Pancreas (tissue), 10 donors: ENCODE measurements around the gene CPSF4L. TPM values are rescaled to one million over a fixed set of nuclear protein-coding genes. Genes with fewer than 3 reads are reported as not detected.

ENCODE experiments used
- ATAC-seq, 4 donors: fragments of 200-7000 bp; cut with Tn5 transposase; one replicate each; pipeline versions ENCODE4 v1.8.0 to v1.9.1; 2020; ENCODE audit warnings: mild to moderate bottlenecking in 4 of 4, moderate library complexity in 4 of 4
- DNase-seq, 6 donors: peaks; one replicate each; pipeline ENCODE4 v3.0.0-alpha.2; 2020
- FAIRE-seq: peaks from 2 replicates; lab custom pipeline; 2012; peaks lifted over from hg19 to GRCh38; lab: Jason Lieb, UNC
- H3K27ac ChIP-seq, 4 donors: fragments of 200-600 bp; sonication (generic); 1 replicate in 3 of 4; 2 replicates in 1 of 4; pipeline versions ENCODE4 v1.5.0 to v1.8.0; 2020
- H3K27me3 ChIP-seq, 4 donors: fragments of 200-600 bp; one replicate each; pipeline ENCODE4 v1.8.0; 2021
- H3K36me3 ChIP-seq, 3 donors: fragments of 200-600 bp; sonication (generic) in 1 of 3; one replicate each; pipeline versions ENCODE4 v1.5.0 to v1.8.0; 2020 to 2021
- H3K4me1 ChIP-seq, 3 donors: fragments of 200-600 bp; one replicate each; pipeline ENCODE4 v1.8.0; 2021
- H3K4me3 ChIP-seq, 4 donors: fragments of 200-600 bp; sonication (generic) in 2 of 4; one replicate each; pipeline versions ENCODE4 v1.5.0 to v1.8.0; 2020 to 2021
- H3K9me3 ChIP-seq, 4 donors: fragments of 200-600 bp; one replicate each; pipeline ENCODE4 v1.8.0; 2021
- WGBS, 2 donors: extraction: QIAGEN DNeasy Blood & Tissue Kit; methylation state at CpG; one replicate each; pipeline ENCODE4 v1.1.7; 2013; 5-methylcytosine and 5-hydroxymethylcytosine counted together
- intact Hi-C, 3 donors: fragments of 100-400 bp; cut with DNase I; formaldehyde crosslinking; loops; one replicate each; pipeline versions ENCODE4 v1.11.1 to v1.14.2; 2022
- polyA plus RNA-seq, 2 donors: library from polyadenylated mRNA; stranded (reverse); fragments of 200-250 nt; gene quantifications; one replicate each; pipeline ENCODE4 v1.2.3, GENCODE V29; 2013
- total RNA-seq, 6 donors: library from RNA; stranded (reverse); fragmentation: NEBNext Ultra II Directional in 4 of 6; extraction: Animal tissue kit (Norgen Biotek cat#: 25700) in 4 of 6; gene quantifications; one replicate each; pipeline versions ENCODE4 v1.2.1 to v1.2.4, GENCODE V29; 2021 to 2023
- TF ChIP-seq, protein P1 (sequence below), 4 donors: fragments of 200-600 bp; sonication (generic) in 3 of 4; IDR thresholded peaks; one replicate each; pipeline versions ENCODE4 v1.5.0 to v1.8.0; 2021; ENCODE audit warnings: antibody characterized with exemption in 4 of 4
- donor health status: healthy with polysubstance abuse.
- donor health status: DM: no; HTN: no; CAD: no; lungs with moderate emphysema.
- donor health status: DM: no; HTN: no; CAD: no.
- donor health status: control.
- donor health status: control.
- donor health status: Bipolar disorder and iron deficiency.
- donor health status: DM: yes; HTN: yes; CAD: no.
- donor health status: DM: no; HTN: no; CAD: no.
- donor health status: DM: no; HTN: no; CAD: no.
- donor health status: DM: yes; HTN: yes; CAD: no.

Gene CPSF4L
- total and polyA plus RNA-seq, 8 donors, result 0.19 to 0.67 (median 0.21) TPM; not detected in 4

DNA sequence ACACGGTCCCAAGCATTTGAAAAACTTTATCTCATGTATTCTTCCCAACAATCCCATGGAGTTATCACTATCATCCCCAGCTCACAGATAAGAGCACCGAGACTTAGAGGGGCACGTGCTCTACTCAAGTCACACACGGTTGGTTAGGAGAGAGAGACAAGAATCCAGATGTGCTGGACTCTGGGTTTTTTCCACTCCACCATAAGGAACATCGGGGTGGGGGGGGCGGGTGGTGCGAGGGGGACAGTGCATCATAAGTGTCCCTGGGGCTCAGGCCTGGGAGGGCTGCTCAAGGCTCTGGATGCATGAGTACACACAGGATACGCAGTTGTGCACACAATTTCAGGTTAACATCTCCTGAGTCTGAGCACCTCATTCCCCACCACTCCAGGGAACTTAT lies 42.8 kb upstream of the CPSF4L start:
- peak overlapping the region in 1 of 4 donors; percentile 40 for H3K4me3 ChIP-seq
- DNase-seq (no peak), FAIRE-seq (no peak), ATAC-seq (no peak)
- 8 to 9% methylated on average over 8 of the region's 8 CpGs for WGBS, 2 donors
- TF ChIP-seq, protein P1, sequence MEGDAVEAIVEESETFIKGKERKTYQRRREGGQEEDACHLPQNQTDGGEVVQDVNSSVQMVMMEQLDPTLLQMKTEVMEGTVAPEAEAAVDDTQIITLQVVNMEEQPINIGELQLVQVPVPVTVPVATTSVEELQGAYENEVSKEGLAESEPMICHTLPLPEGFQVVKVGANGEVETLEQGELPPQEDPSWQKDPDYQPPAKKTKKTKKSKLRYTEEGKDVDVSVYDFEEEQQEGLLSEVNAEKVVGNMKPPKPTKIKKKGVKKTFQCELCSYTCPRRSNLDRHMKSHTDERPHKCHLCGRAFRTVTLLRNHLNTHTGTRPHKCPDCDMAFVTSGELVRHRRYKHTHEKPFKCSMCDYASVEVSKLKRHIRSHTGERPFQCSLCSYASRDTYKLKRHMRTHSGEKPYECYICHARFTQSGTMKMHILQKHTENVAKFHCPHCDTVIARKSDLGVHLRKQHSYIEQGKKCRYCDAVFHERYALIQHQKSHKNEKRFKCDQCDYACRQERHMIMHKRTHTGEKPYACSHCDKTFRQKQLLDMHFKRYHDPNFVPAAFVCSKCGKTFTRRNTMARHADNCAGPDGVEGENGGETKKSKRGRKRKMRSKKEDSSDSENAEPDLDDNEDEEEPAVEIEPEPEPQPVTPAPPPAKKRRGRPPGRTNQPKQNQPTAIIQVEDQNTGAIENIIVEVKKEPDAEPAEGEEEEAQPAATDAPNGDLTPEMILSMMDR (IDR thresholded peaks at IDR 0.05), result no peak
- intact Hi-C loops, result no loop called here
- peak overlapping the region in 2 of 4 donors; percentile 92 to 99 for H3K27ac ChIP-seq
- no peaks in the 10 kb centered on the region for H3K36me3 ChIP-seq
- peaks cover 39 to 68% (median 51%) of the 10 kb centered on the region in 3 donors for H3K4me1 ChIP-seq
- no peaks in the 10 kb centered on the region for H3K9me3 ChIP-seq
- H3K27me3 ChIP-seq, result no peaks in the 10 kb centered on the region

DNA sequence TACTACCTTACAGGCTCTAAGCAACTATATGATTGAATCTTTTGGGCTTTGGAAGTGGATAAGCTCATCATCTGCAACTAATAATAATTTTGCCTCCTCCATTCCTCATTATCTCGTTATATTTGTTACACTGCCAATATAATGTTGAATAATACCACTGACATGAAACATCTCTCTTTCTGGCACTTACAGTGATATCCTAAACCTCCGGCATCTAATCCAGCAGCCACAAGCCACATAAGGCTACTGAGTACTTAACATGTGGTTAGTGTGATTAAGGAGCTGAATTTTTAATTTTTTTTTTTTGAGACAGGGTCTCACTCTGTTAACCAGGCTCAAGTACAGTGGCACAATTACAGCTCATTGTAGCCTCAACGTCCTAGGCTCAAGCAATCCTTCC lies 40.5 kb upstream of the CPSF4L start:
- 25 to 29% methylated on average over 3 of the region's 3 CpGs for WGBS, 2 donors
- DNase-seq (no peak), ATAC-seq (no peak), FAIRE-seq (no peak)
- Histone ChIP-seq H3K4me1 (peaks cover 46 to 73% (median 46%) of the 10 kb centered on the region in 3 donors), H3K27ac (no peak overlapping the region), H3K9me3 (no peaks in the 10 kb centered on the region), H3K36me3 (no peaks in the 10 kb centered on the region), H3K4me3 (no peak overlapping the region), H3K27me3 (no peaks in the 10 kb centered on the region)
- intact Hi-C loops, result no loop called here
- TF ChIP-seq, protein P1 (IDR thresholded peaks at IDR 0.05), result no peak

DNA sequence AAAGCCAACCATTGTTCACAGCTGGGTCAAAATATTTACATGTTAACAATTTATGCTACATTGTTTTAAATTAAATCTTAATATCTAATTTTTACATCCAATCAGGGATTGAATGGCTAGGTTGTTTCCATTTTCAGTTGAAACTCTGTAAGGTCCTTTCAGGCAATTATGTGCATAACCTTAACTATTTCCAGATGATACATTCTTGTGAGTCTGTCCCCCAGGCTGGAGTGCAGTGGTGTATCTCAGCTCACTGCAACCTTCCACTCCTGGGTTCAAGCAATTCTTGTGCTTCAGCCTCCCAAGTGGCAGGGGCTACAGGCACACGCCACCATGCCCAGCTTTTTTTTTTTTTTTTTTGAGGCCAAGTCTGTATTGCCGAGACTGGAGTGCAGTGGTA lies 39.7 kb upstream of the CPSF4L start:
- WGBS, 2 donors, result 67 to 86% methylated on average over 2 of the region's 2 CpGs
- no peak for FAIRE-seq

DNA sequence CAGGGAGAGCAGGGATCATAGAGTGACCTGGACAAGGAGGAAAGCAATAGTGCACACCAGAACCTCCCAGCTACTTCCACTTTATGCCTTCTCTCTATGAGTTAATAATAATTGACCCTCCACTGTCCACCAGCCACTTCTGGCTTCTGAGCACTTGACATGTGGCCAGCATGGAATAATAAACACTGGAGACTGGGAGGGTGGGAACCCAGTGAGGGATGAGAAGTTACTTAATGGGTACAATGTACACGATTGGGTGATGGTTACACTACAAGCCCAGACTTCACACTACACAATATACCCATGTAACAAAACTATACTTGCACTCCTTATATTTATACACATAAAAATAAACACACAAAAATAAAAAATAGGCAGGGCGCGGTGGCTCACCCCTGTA lies 38.7 kb upstream of the CPSF4L start:
- Histone ChIP-seq H3K36me3 (no peaks in the 10 kb centered on the region), H3K9me3 (no peaks in the 10 kb centered on the region), H3K4me3 (no peak overlapping the region), H3K27ac (peak overlapping the region in 2 of 4 donors; percentile 9 to 33), H3K4me1 (peaks cover 34 to 66% (median 40%) of the 10 kb centered on the region in 3 donors), H3K27me3 (no peaks in the 10 kb centered on the region)
- FAIRE-seq, result no peak
- WGBS, 2 donors, result 65 to 67% methylated on average over 3 of the region's 3 CpGs
- no peak for ATAC-seq
- DNase-seq, result no peak
- intact Hi-C loops, result no loop called here
- TF ChIP-seq, protein P1 (IDR thresholded peaks at IDR 0.05), result no peak

More for the DNA sequence above, 39.7 kb upstream of the CPSF4L start:
- Histone ChIP-seq H3K27ac (no peak overlapping the region), H3K9me3 (no peaks in the 10 kb centered on the region), H3K27me3 (no peaks in the 10 kb centered on the region), H3K4me1 (peaks cover 38 to 70% (median 40%) of the 10 kb centered on the region in 3 donors), H3K36me3 (no peaks in the 10 kb centered on the region), H3K4me3 (no peak overlapping the region)
- intact Hi-C loops, result no loop called here
- DNase-seq (no peak), ATAC-seq (no peak)
- TF ChIP-seq, protein P1 (IDR thresholded peaks at IDR 0.05), result no peak
